ENCODE results near the gene CIB1. TPM values are rescaled to one million over a fixed set of nuclear protein-coding genes. Genes with fewer than 3 reads are reported as not detected.
"Not testable (repeated sequence)": the region's sequence is repeated elsewhere in the genome, so short reads cannot be mapped to it uniquely, and the experiment has no call there.

CIB1 gene
- polyA plus RNA-seq, 4 donors, result 107 to 360 (median 288) TPM

DNA sequence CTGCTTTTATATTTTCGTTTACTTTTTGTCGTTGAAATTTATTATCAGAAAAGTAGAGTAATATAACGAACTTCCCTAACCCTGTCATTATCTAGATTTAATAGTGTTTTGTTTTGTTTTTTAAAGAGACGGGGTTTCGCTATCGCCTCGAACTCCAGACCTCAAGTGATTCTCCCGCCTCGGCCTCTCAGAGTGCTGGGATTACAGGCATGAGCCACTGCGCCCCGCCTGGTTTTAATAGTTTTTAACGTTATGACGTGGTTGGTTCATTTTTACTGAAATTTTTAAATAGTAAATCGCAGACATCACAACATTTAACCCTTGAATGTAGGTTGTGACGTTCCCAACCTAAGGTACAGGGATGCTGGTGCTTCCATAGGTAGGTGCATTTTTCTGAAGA is 32.7 kb upstream of the CIB1 start:
- H3K27me3 ChIP-seq (ENCODE audit: control insufficient read depth in 3 of 3, insufficient read depth in 3 of 3, low read length in 3 of 3), result no peaks in the 10 kb centered on the region
- peak overlapping the region; percentile 93 to 99 (median 95) for H3K27ac ChIP-seq (ENCODE audit: low read depth in 1 of 3, low read length in 2 of 3)
- 2 to 8% (median 2%) methylated on average over 15 of the region's 15 CpGs for WGBS, 3 donors
- H3K9me3 ChIP-seq (ENCODE audit: control insufficient read depth in 2 of 2, insufficient read depth in 1 of 2, low read depth in 1 of 2, low read length in 1 of 2), result no peaks in the 10 kb centered on the region
- peaks cover 4 to 29% (median 13%) of the 10 kb centered on the region in 3 donors for H3K4me1 ChIP-seq (ENCODE audit: control insufficient read depth in 3 of 3, insufficient read depth in 2 of 3, low read depth in 1 of 3, low read length in 2 of 3)
- H3K4me3 ChIP-seq (ENCODE audit: low read depth in 1 of 3, low read length in 3 of 3), result peak overlapping the region; percentile 27 to 89 (median 63)
- DNase-seq (peak; percentile 31 to 38), FAIRE-seq (no peak)
- peaks cover 0 to 28% (median 8%) of the 10 kb centered on the region in 3 donors for H3K36me3 ChIP-seq (ENCODE audit: control insufficient read depth in 3 of 3, insufficient read depth in 2 of 3, low read depth in 1 of 3, low read length in 3 of 3)

DNA sequence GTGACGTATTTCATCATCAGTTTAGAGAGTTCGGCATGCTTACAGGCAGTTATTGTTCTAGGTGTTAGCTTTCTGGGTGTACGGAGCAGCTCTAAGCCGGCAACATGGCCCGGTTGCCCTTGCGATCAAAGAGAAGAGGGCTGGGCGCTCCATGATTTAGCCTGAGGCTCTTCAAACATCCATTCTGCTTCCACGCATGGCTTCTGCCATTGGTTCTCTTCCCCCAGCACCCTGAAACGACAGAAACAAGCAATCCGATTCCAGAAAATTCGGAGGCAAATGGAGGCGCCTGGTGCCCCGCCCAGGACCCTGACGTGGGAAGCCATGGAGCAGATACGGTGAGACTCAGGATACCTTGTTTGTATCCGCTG is 32.3 kb upstream of the CIB1 start:
- FAIRE-seq (no peak), DNase-seq (peak in 1 of 2 donors; percentile 44)
- peak overlapping the region; percentile 63 to 89 (median 78) for H3K4me3 ChIP-seq (ENCODE audit: low read depth in 1 of 3, low read length in 3 of 3)
- H3K9me3 ChIP-seq (ENCODE audit: control insufficient read depth in 2 of 2, insufficient read depth in 1 of 2, low read depth in 1 of 2, low read length in 1 of 2), result no peaks in the 10 kb centered on the region
- H3K27me3 ChIP-seq (ENCODE audit: control insufficient read depth in 3 of 3, insufficient read depth in 3 of 3, low read length in 3 of 3), result no peaks in the 10 kb centered on the region
- H3K27ac ChIP-seq (ENCODE audit: low read depth in 1 of 3, low read length in 2 of 3), result peak overlapping the region; percentile 93 to 99 (median 95)
- H3K4me1 ChIP-seq (ENCODE audit: control insufficient read depth in 3 of 3, insufficient read depth in 2 of 3, low read depth in 1 of 3, low read length in 2 of 3), result peaks cover 4 to 29% (median 13%) of the 10 kb centered on the region in 3 donors
- WGBS, 3 donors, result 0% methylated on average over 16 of the region's 16 CpGs
- peaks cover 0 to 23% (median 7%) of the 10 kb centered on the region in 3 donors for H3K36me3 ChIP-seq (ENCODE audit: control insufficient read depth in 3 of 3, insufficient read depth in 2 of 3, low read depth in 1 of 3, low read length in 3 of 3)

DNA sequence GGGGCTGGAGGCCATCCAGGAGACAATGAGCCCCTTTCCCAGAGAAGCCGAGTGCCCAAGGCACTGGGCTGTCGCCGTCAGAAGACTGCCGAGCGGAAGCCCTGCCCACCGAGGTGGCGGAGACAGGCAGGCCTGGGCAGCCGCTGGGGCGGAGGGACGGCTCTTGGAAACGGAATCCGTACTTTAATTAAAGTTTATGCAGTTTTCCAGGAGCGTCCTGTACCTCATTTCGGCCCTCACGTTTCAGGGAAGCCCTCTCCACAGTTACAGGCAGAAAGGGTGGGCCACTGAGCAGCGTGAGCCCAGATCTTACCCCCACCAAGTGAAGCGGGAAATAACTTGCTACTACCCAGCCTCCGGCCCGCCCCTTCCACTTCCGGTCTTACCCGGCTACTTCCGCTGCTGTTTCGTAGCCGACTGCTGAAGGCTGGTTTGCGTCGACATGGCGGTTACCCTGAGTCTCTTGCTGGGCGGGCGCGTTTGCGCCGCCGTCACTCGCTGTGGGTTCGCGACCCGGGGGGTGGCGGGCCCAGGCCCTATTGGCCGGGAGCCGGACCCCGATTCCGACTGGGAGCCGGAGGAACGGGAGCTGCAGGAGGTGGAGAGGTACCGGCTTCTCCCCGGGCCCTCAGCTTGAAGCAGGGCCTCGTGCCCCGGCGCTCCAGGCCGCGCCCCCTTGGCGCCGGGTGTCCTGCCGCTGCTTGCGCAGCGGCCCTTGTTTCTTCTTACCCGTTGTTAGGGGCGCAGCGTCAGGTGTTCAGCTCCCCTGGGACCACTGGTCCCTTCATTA is 31.7 kb upstream of the CIB1 start, which contains the start of gene NGRN:
NGRN (plus strand) TSS at position 402 of the 790 bp plus-strand sequence; CDS start at position 443, 41 bp downstream.
- Histone ChIP-seq H3K4me1 (ENCODE audit: control insufficient read depth in 3 of 3, insufficient read depth in 2 of 3, low read depth in 1 of 3, low read length in 2 of 3) (peaks cover 4 to 29% (median 13%) of the 10 kb centered on the region in 3 donors), H3K9me3 (ENCODE audit: control insufficient read depth in 2 of 2, insufficient read depth in 1 of 2, low read depth in 1 of 2, low read length in 1 of 2) (no peaks in the 10 kb centered on the region), H3K4me3 (ENCODE audit: low read depth in 1 of 3, low read length in 3 of 3) (peak within 1 kb of the TSS; percentile 63 to 89 (median 78)), H3K36me3 (ENCODE audit: control insufficient read depth in 3 of 3, insufficient read depth in 2 of 3, low read depth in 1 of 3, low read length in 3 of 3) (peaks cover 0 to 19% (median 5%) of the 10 kb centered on the region in 3 donors), H3K27ac (ENCODE audit: low read depth in 1 of 3, low read length in 2 of 3) (peak within 1 kb of the TSS; percentile 93 to 99 (median 95)), H3K27me3 (ENCODE audit: control insufficient read depth in 3 of 3, insufficient read depth in 3 of 3, low read length in 3 of 3) (no peaks in the 10 kb centered on the region)
- 0 to 1% (median 0%) methylated on average over 54 to 59 of the region's 59 CpGs for WGBS, 3 donors
- FAIRE-seq (no peak), DNase-seq (peak; percentile 92 to 98)

DNA sequence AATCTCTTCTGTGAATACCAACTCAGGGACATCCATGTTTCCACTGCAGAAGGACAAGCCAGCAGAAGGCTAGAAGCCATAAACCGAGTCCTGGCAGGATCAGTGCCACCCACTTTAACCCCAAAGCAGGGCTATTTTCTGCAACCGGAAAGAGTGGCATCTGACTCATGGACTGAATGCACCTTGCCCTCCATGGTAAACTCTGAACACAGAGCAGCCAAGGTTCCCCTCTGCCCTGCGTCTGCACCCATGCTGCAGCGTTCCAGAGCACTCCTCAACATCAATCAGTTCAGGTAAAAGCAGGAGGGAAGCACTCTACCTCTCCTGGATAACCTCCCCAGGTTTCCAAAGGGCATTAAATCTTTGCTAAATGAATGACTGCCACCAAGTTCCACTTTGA is 30.9 kb upstream of the CIB1 start:
- Histone ChIP-seq H3K27ac (ENCODE audit: low read depth in 1 of 3, low read length in 2 of 3) (peak overlapping the region; percentile 93 to 99 (median 95)), H3K4me1 (ENCODE audit: control insufficient read depth in 3 of 3, insufficient read depth in 2 of 3, low read depth in 1 of 3, low read length in 2 of 3) (peaks cover 4 to 29% (median 13%) of the 10 kb centered on the region in 3 donors), H3K9me3 (ENCODE audit: control insufficient read depth in 2 of 2, insufficient read depth in 1 of 2, low read depth in 1 of 2, low read length in 1 of 2) (no peaks in the 10 kb centered on the region), H3K4me3 (ENCODE audit: low read depth in 1 of 3, low read length in 3 of 3) (peak overlapping the region; percentile 63 to 89 (median 78)), H3K36me3 (ENCODE audit: control insufficient read depth in 3 of 3, insufficient read depth in 2 of 3, low read depth in 1 of 3, low read length in 3 of 3) (peaks cover 0 to 16% (median 0%) of the 10 kb centered on the region in 3 donors), H3K27me3 (ENCODE audit: control insufficient read depth in 3 of 3, insufficient read depth in 3 of 3, low read length in 3 of 3) (no peaks in the 10 kb centered on the region)
- FAIRE-seq (no peak), DNase-seq (peak; percentile 80 to 94)
- 4 to 39% (median 16%) methylated on average over 4 of the region's 4 CpGs for WGBS, 3 donors

- DNase-seq (peak in 1 of 2 donors; percentile 24), FAIRE-seq (no peak)
- WGBS, 3 donors, result 49 to 78% (median 64%) methylated on average over 5 of the region's 5 CpGs
These were observed 28.7 kb upstream of the CIB1 start for GRCh38 chr15:90262426-90262825.

GRCh38 chr15:90261811-90262210 is 28.1 kb upstream of the CIB1 start:
- DNase-seq, result peak in 1 of 2 donors; percentile 61
- Histone ChIP-seq H3K4me1 (ENCODE audit: control insufficient read depth in 3 of 3, insufficient read depth in 2 of 3, low read depth in 1 of 3, low read length in 2 of 3) (peaks cover 0 to 12% (median 0%) of the 10 kb centered on the region in 3 donors), H3K27me3 (ENCODE audit: control insufficient read depth in 3 of 3, insufficient read depth in 3 of 3, low read length in 3 of 3) (no peaks in the 10 kb centered on the region), H3K4me3 (ENCODE audit: low read depth in 1 of 3, low read length in 3 of 3) (no peak overlapping the region), H3K27ac (ENCODE audit: low read depth in 1 of 3, low read length in 2 of 3) (peak overlapping the region in 1 of 3 donors; percentile 12), H3K36me3 (ENCODE audit: control insufficient read depth in 3 of 3, insufficient read depth in 2 of 3, low read depth in 1 of 3, low read length in 3 of 3) (peaks cover 0 to 3% (median 0%) of the 10 kb centered on the region in 3 donors), H3K9me3 (ENCODE audit: control insufficient read depth in 2 of 2, insufficient read depth in 1 of 2, low read depth in 1 of 2, low read length in 1 of 2) (no peaks in the 10 kb centered on the region)
- WGBS, 3 donors, result 32 to 76% (median 48%) methylated on average over 5 of the region's 5 CpGs
- FAIRE-seq, result no peak

More at GRCh38 chr15:90262426-90262825, 28.7 kb upstream of the CIB1 start:
- Histone ChIP-seq H3K36me3 (ENCODE audit: control insufficient read depth in 3 of 3, insufficient read depth in 2 of 3, low read depth in 1 of 3, low read length in 3 of 3) (peaks cover 0 to 9% (median 0%) of the 10 kb centered on the region in 3 donors), H3K27me3 (ENCODE audit: control insufficient read depth in 3 of 3, insufficient read depth in 3 of 3, low read length in 3 of 3) (no peaks in the 10 kb centered on the region), H3K4me1 (ENCODE audit: control insufficient read depth in 3 of 3, insufficient read depth in 2 of 3, low read depth in 1 of 3, low read length in 2 of 3) (peaks cover 1 to 17% (median 4%) of the 10 kb centered on the region in 3 donors), H3K27ac (ENCODE audit: low read depth in 1 of 3, low read length in 2 of 3) (peak overlapping the region in 1 of 3 donors; percentile 12), H3K4me3 (ENCODE audit: low read depth in 1 of 3, low read length in 3 of 3) (no peak overlapping the region), H3K9me3 (ENCODE audit: control insufficient read depth in 2 of 2, insufficient read depth in 1 of 2, low read depth in 1 of 2, low read length in 1 of 2) (no peaks in the 10 kb centered on the region)

DNA sequence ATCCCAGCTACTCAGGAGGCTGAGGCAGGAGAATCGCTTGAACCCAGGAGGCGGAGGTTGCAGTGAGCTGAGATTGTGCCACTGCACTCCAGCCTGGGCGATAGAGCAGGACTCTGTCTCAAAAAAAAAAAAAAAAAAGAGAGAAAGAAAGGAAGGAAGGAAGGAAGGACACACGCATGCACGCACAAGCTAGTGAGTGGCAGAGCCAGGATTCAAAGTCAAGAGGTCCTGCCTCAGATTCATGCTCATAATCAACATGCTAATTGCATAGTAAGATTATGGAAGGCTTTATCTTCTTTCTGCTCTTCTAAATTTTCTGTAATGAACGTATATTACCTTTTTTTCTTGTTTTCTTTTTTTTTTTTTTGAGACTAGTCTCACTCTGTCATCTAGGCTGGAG is 27.0 kb upstream of the CIB1 start:
- DNase-seq; H3K36me3 ChIP-seq (ENCODE audit: control insufficient read depth in 3 of 3, insufficient read depth in 2 of 3, low read depth in 1 of 3, low read length in 3 of 3); H3K4me3 ChIP-seq (ENCODE audit: low read depth in 1 of 3, low read length in 3 of 3); FAIRE-seq; H3K9me3 ChIP-seq (ENCODE audit: control insufficient read depth in 2 of 2, insufficient read depth in 1 of 2, low read depth in 1 of 2, low read length in 1 of 2); H3K27ac ChIP-seq (ENCODE audit: low read depth in 1 of 3, low read length in 2 of 3); H3K27me3 ChIP-seq (ENCODE audit: control insufficient read depth in 3 of 3, insufficient read depth in 3 of 3, low read length in 3 of 3): not testable (repeated sequence)
- H3K4me1 ChIP-seq (ENCODE audit: control insufficient read depth in 3 of 3, insufficient read depth in 2 of 3, low read depth in 1 of 3, low read length in 2 of 3), result peaks cover 0 to 12% (median 0%) of the 10 kb centered on the region in 3 donors
- 88 to 94% (median 89%) methylated on average over 3 to 6 of the region's 6 CpGs for WGBS, 3 donors

- H3K27ac ChIP-seq (ENCODE audit: low read depth in 1 of 3, low read length in 2 of 3), result no peak overlapping the region
These were observed 25.8 kb upstream of the CIB1 start for GRCh38 chr15:90259524-90259923.

More at GRCh38 chr15:90259524-90259923, 25.8 kb upstream of the CIB1 start:
- no peak for FAIRE-seq
- Histone ChIP-seq H3K27me3 (ENCODE audit: control insufficient read depth in 3 of 3, insufficient read depth in 3 of 3, low read length in 3 of 3) (no peaks in the 10 kb centered on the region), H3K36me3 (ENCODE audit: control insufficient read depth in 3 of 3, insufficient read depth in 2 of 3, low read depth in 1 of 3, low read length in 3 of 3) (peaks cover 0 to 3% (median 0%) of the 10 kb centered on the region in 3 donors), H3K9me3 (ENCODE audit: control insufficient read depth in 2 of 2, insufficient read depth in 1 of 2, low read depth in 1 of 2, low read length in 1 of 2) (no peaks in the 10 kb centered on the region), H3K4me1 (ENCODE audit: control insufficient read depth in 3 of 3, insufficient read depth in 2 of 3, low read depth in 1 of 3, low read length in 2 of 3) (peaks cover 0 to 9% (median 0%) of the 10 kb centered on the region in 3 donors), H3K4me3 (ENCODE audit: low read depth in 1 of 3, low read length in 3 of 3) (no peak overlapping the region)
- WGBS, 3 donors, result 74 to 82% (median 78%) methylated on average over 5 of the region's 5 CpGs
- DNase-seq, result no peak
